ENCODE data around the gene PPP2R5E.
"Not testable (repeated sequence)": the region's sequence is repeated elsewhere in the genome, so short reads cannot be mapped to it uniquely, and the experiment has no call there.

PPP2R5E gene

GRCh38 chr14:63543000-63543825, at the start of gene PPP2R5E:
Gene PPP2R5E, minus strand, starts transcription at chr14:63543377. Its CDS starts 3,692 bp downstream, at chr14:63539685.
- peak; percentile 89 for DNase-seq (ENCODE audit: low read depth)

- not testable (repeated sequence) for DNase-seq (ENCODE audit: low read depth)
Measured at GRCh38 chr14:63583046-63583445, 39.9 kb upstream of the PPP2R5E start.

- no peak for DNase-seq (ENCODE audit: low read depth)
Measured at GRCh38 chr14:63581491-63581890, 38.3 kb upstream of the PPP2R5E start.

- no peak for DNase-seq (ENCODE audit: low read depth)
Measured at GRCh38 chr14:63578300-63578699, 35.1 kb upstream of the PPP2R5E start.

GRCh38 chr14:63573581-63573980, 30.4 kb upstream of the PPP2R5E start:
- no peak for DNase-seq (ENCODE audit: low read depth)

GRCh38 chr14:63565448-63565847, 22.3 kb upstream of the PPP2R5E start:
- no peak for DNase-seq (ENCODE audit: low read depth)

GRCh38 chr14:63564318-63564717, 21.1 kb upstream of the PPP2R5E start:
- DNase-seq (ENCODE audit: low read depth): no peak

- no peak for DNase-seq (ENCODE audit: low read depth)
Measured at GRCh38 chr14:63563370-63564026, 20.3 kb upstream of the PPP2R5E start.

- no peak for DNase-seq (ENCODE audit: low read depth)
Measured at GRCh38 chr14:63562405-63562804, 19.2 kb upstream of the PPP2R5E start.

GRCh38 chr14:63555572-63555971, 12.4 kb upstream of the PPP2R5E start:
- DNase-seq (ENCODE audit: low read depth): no peak

- DNase-seq (ENCODE audit: low read depth): no peak
Measured at GRCh38 chr14:63551332-63551731, 8.2 kb upstream of the PPP2R5E start.

- no peak for DNase-seq (ENCODE audit: low read depth)
Measured at GRCh38 chr14:63547798-63548335, 4.7 kb upstream of the PPP2R5E start.

GRCh38 chr14:63545431-63545830, 2.3 kb upstream of the PPP2R5E start:
- DNase-seq (ENCODE audit: low read depth): no peak

GRCh38 chr14:63544591-63545299, 1.6 kb upstream of the PPP2R5E start:
- no peak for DNase-seq (ENCODE audit: low read depth)

GRCh38 chr14:63543826-63544406, 739 bp upstream of the PPP2R5E start:
- DNase-seq (ENCODE audit: low read depth): no peak

GRCh38 chr14:63542231-63542999, 762 bp downstream of the PPP2R5E start:
- no peak for DNase-seq (ENCODE audit: low read depth)

GRCh38 chr14:63535918-63536317, 7.3 kb downstream of the PPP2R5E start:
- DNase-seq (ENCODE audit: low read depth): no peak

- DNase-seq (ENCODE audit: low read depth): no peak
Measured at GRCh38 chr14:63533474-63533873, 9.7 kb downstream of the PPP2R5E start.

GRCh38 chr14:63524537-63525155, 18.5 kb downstream of the PPP2R5E start:
- DNase-seq (ENCODE audit: low read depth): no peak

GRCh38 chr14:63523735-63524426, 19.3 kb downstream of the PPP2R5E start:
- no peak for DNase-seq (ENCODE audit: low read depth)

Data from CMK (cell line).